Endothelial cell of umbilical vein (primary cell): ENCODE measurements around the gene C19orf25. TPM values are rescaled to one million over a fixed set of nuclear protein-coding genes. Genes with fewer than 3 reads are reported as not detected.

Experiments used
- BruUV-seq: library from RNA; stranded (reverse); fragments of 400-500 nt; replicated peaks from 2 replicates; lab custom pipeline; 2021; lab: Mats Ljungman, UMichigan
- CTCF ChIA-PET: fragments of 300-600, 350-600 bp; sonication (Branson Sonifier 250); formaldehyde crosslinking; loops from one replicate; lab custom pipeline; 2021; ENCODE audit warnings: antibody characterized with exemption, inconsistent platforms; lab: Charles Lee
- POLR2A ChIA-PET: fragments of 300-600, 350-600 bp; sonication (Branson Sonifier 250); formaldehyde crosslinking; loops from one replicate; lab custom pipeline; 2021; ENCODE audit warnings: antibody characterized with exemption, inconsistent platforms; lab: Charles Lee
- DNase-seq: peaks from one replicate; pipeline ENCODE4 v3.0.0-alpha.2; 2011; ENCODE audit warnings: low read depth, low spot score
- FAIRE-seq: peaks from 2 replicates; lab custom pipeline; 2011; peaks lifted over from hg19 to GRCh38; lab: Jason Lieb, UNC
- H2AFZ ChIP-seq: 2 replicates; pipeline ENCODE4 v1.6.0; 2012; ENCODE audit warnings: low read depth, low read length, control low read depth, inconsistent platforms
- H3K27ac ChIP-seq: 2 replicates; pipeline ENCODE4 v1.5.1; 2011; ENCODE audit warnings: low read depth, mild to moderate bottlenecking, control low read depth, low read length, moderate library complexity; ENCODE audit not compliant: insufficient read depth
- H3K27me3 ChIP-seq, 2 experiments: 2 replicates each; pipeline versions ENCODE4 v1.6.0 to v1.6.1; 2011; ENCODE audit warnings: low read length in 2 of 2, mixed read lengths in 1 of 2; ENCODE audit not compliant: control insufficient read depth in 2 of 2, insufficient read depth in 2 of 2
- H3K36me3 ChIP-seq, 2 experiments: 2 replicates in 1 of 2; 3 replicates in 1 of 2; pipeline ENCODE4 v1.5.1; 2011; ENCODE audit warnings: low read length in 2 of 2, mild to moderate bottlenecking in 1 of 2, moderate library complexity in 1 of 2; ENCODE audit not compliant: control insufficient read depth in 2 of 2, insufficient read depth in 2 of 2; ENCODE audit errors: extremely low read depth in 1 of 2
- H3K4me1 ChIP-seq: 3 replicates; pipeline ENCODE4 v1.5.1; 2011; ENCODE audit warnings: mild to moderate bottlenecking, low read length; ENCODE audit not compliant: control insufficient read depth, insufficient read depth; ENCODE audit errors: extremely low read depth
- H3K4me2 ChIP-seq: 2 replicates; pipeline ENCODE4 v1.6.1; 2011; ENCODE audit warnings: low read length, control low read depth, mixed read lengths; ENCODE audit not compliant: insufficient read depth
- H3K4me3 ChIP-seq, 3 experiments: fragments of 200-600 bp in 1 of 3; sonication (generic), shearing (Covaris generic) in 1 of 3; replicated peaks in 1 of 3; 2 replicates each; pipeline ENCODE4 v1.5.1; 2011 to 2016; ENCODE audit warnings: control low read depth in 3 of 3, low read length in 3 of 3, mild to moderate bottlenecking in 2 of 3, inconsistent platforms in 1 of 3, low read depth in 1 of 3, moderate library complexity in 1 of 3; ENCODE audit not compliant: insufficient read depth in 1 of 3
- H3K79me2 ChIP-seq: 2 replicates; pipeline ENCODE4 v1.6.0; 2012; ENCODE audit warnings: low read length, inconsistent platforms; ENCODE audit not compliant: control insufficient read depth, insufficient read depth
- H3K9ac ChIP-seq: replicated peaks from 2 replicates; pipeline ENCODE3; 2011; ENCODE audit warnings: low read length, control low read depth; ENCODE audit not compliant: insufficient read depth; ENCODE audit errors: extremely low read depth
- H3K9me1 ChIP-seq: replicated peaks from 3 replicates; pipeline ENCODE4 v1.6.0; 2011; ENCODE audit warnings: mild to moderate bottlenecking, low read length; ENCODE audit not compliant: control insufficient read depth, insufficient read depth; ENCODE audit errors: extremely low read depth
- H3K9me3 ChIP-seq: replicated peaks from 2 replicates; pipeline ENCODE4 v1.5.1; 2012; ENCODE audit warnings: low read length, inconsistent platforms; ENCODE audit not compliant: control insufficient read depth, insufficient read depth
- H4K20me1 ChIP-seq: replicated peaks from 2 replicates; pipeline ENCODE3; 2011; ENCODE audit warnings: mild to moderate bottlenecking, low read length; ENCODE audit not compliant: control insufficient read depth, insufficient read depth; ENCODE audit errors: extremely low read depth
- CTCF ChIP-seq, 2 donors: IDR thresholded peaks; 1 replicate in 1 of 2; 2 replicates in 1 of 2; pipeline ENCODE4 v1.5.1; 2011; ENCODE audit warnings: low read length in 2 of 2, mild to moderate bottlenecking in 2 of 2, moderate library complexity in 2 of 2, control low read depth in 1 of 2, inconsistent platforms in 1 of 2, low read depth in 1 of 2; ENCODE audit not compliant: insufficient read depth in 1 of 2; ENCODE audit errors: extremely low read depth in 1 of 2
- EZH2 ChIP-seq: IDR thresholded peaks from 2 replicates; pipeline ENCODE4 v1.6.1; 2012; ENCODE audit warnings: borderline replicate concordance, low read depth, mild to moderate bottlenecking, moderate library complexity, low read length, inconsistent platforms; ENCODE audit not compliant: severe bottlenecking
- FOS ChIP-seq: IDR thresholded peaks from 2 replicates; pipeline ENCODE4 v1.6.1; 2011; ENCODE audit warnings: mild to moderate bottlenecking, low read length, moderate library complexity, borderline replicate concordance; ENCODE audit not compliant: insufficient read depth
- GATA2 ChIP-seq: IDR thresholded peaks from 2 replicates; pipeline ENCODE4 v1.7.0; 2011; ENCODE audit warnings: low read depth, mild to moderate bottlenecking, moderate library complexity, mixed read lengths, low read length; ENCODE audit not compliant: insufficient read length, insufficient read depth
- JUN ChIP-seq: IDR thresholded peaks from 2 replicates; pipeline ENCODE4 v1.6.1; 2011; ENCODE audit warnings: borderline replicate concordance, low read depth; ENCODE audit not compliant: insufficient read length, insufficient read depth
- MAX ChIP-seq: IDR thresholded peaks from 2 replicates; pipeline ENCODE4 v1.6.1; 2011; ENCODE audit not compliant: insufficient read depth, insufficient read length
- MYC ChIP-seq: IDR thresholded peaks from one replicate; pipeline ENCODE4 v1.6.1; 2011; ENCODE audit warnings: mild to moderate bottlenecking, low read depth, low read length
- POLR2A ChIP-seq: IDR thresholded peaks from 2 replicates; pipeline ENCODE4 v1.6.1; 2012; ENCODE audit warnings: low read depth, mild to moderate bottlenecking, control low read depth, low read length
- POLR2AphosphoS5 ChIP-seq: IDR thresholded peaks from 2 replicates; pipeline ENCODE4 v1.6.1; 2012; ENCODE audit warnings: low read depth, mild to moderate bottlenecking, control low read depth, low read length, moderate library complexity; ENCODE audit not compliant: insufficient read depth
- dilution Hi-C: fragments of 300-500 bp; cut with MboI; formaldehyde crosslinking; loops from one replicate; pipeline ENCODE4 v1.15.0; 2019; ENCODE audit warnings: low sequenced_read_pairs; ENCODE audit not compliant: extremely low pct_ligation_motif_present
- intact Hi-C: fragments of 100-400 bp; cut with micrococcal nuclease; formaldehyde crosslinking; loops from one replicate; pipeline ENCODE4 v1.10.0; 2022
- polyA plus RNA-seq, 4 experiments: library from polyadenylated mRNA; depleted of rRNA in 3 of 4; stranded (reverse) in 3 of 4; unstranded in 1 of 4; fragments of >200 nt; gene quantifications; 2 replicates each; pipeline versions ENCODE4 v1.2.1 to v1.2.3, GENCODE V29; 2011 to 2012; ENCODE audit warnings: missing spikeins in 1 of 4
- total RNA-seq: library from RNA; stranded (reverse); gene quantifications from 2 replicates; pipeline ENCODE4 v1.2.3, GENCODE V29; 2021

The C19orf25 gene
- total and polyA plus RNA-seq, 2 donors (not counting 3 experiments of a cell fraction or from before 2014, with no cell fraction given) = 28.0 to 34.6 TPM

- intact Hi-C loops (loop anchor here (5.0 kb wide), 1 partner anchor 229 kb away; no protein-coding TSS in a partner anchor), dilution Hi-C loops (no loop called here)
- Histone ChIP-seq H3K9ac (no peak overlapping the region), H3K36me3 (no peaks in the 10 kb centered on the region), H3K4me2 (no peak overlapping the region), H3K4me1 (no peaks in the 10 kb centered on the region), H3K9me1 (no peaks in the 10 kb centered on the region), H4K20me1 (no peaks in the 10 kb centered on the region), H3K79me2 (no peaks in the 10 kb centered on the region), H3K27ac (no peak overlapping the region), H3K9me3 (no peaks in the 10 kb centered on the region), H2AFZ (no peak overlapping the region), H3K27me3 (peaks cover 5 to 8% of the 10 kb centered on the region in 2 experiments), H3K4me3 (no peak overlapping the region)
- FAIRE-seq (no peak), DNase-seq (no peak)
- no TSS peak for BruUV-seq
- ChIA-PET CTCF (no interaction called here), POLR2A (no interaction called here)
- TF ChIP-seq MAX = no peak
- TF ChIP-seq POLR2A = no peak
- no peak for TF ChIP-seq MYC
- TF ChIP-seq POLR2AphosphoS5 = no peak
- TF ChIP-seq EZH2 = no peak
- TF ChIP-seq GATA2 = no peak
- TF ChIP-seq FOS = no peak
- TF ChIP-seq JUN = no peak
- no peak for TF ChIP-seq CTCF (IDR thresholded peaks at IDR 0.05; ENCODE audit: extremely low read depth in 1 of 2, insufficient read depth in 1 of 2, low read depth in 1 of 2, low read length in 2 of 2)
Measured at GRCh38 chr19:1510807-1511206, 31.8 kb upstream of the C19orf25 start.
